HCT116 (cell line): Measurements from ENCODE around the gene LKAAEAR1. TPM values are rescaled to one million over a fixed set of nuclear protein-coding genes. Genes with fewer than 3 reads are reported as not detected.

Experiments
- ATAC-seq: fragments of 200-7000 bp; cut with Tn5 transposase; 2 replicates; pipeline ENCODE4 v1.9.1; 2020; ENCODE audit warnings: mild to moderate bottlenecking, moderate library complexity
- BruUV-seq: library from RNA; stranded (reverse); fragments of 400-500 nt; replicated peaks from 2 replicates; lab custom pipeline; 2021; lab: Mats Ljungman, UMichigan
- CTCF ChIA-PET: fragments of 300-600 bp; sonication (Branson Sonifier 250); formaldehyde crosslinking; loops from one replicate; lab custom pipeline; 2021; ENCODE audit warnings: antibody characterized with exemption; lab: Charles Lee
- POLR2A ChIA-PET: fragments of 300-600, 350-600 bp; sonication (Branson Sonifier 250); formaldehyde crosslinking; loops from one replicate; lab custom pipeline; 2021; ENCODE audit warnings: antibody characterized with exemption; lab: Charles Lee
- RAD21 ChIA-PET, 2 experiments: fragments of 300-600 bp; sonication (Branson Sonifier 250); formaldehyde crosslinking; loops; one replicate each; lab custom pipeline; 2023; ENCODE audit warnings: low total read pairs in 2 of 2; ENCODE audit not compliant: uncharacterized antibody in 2 of 2, unreplicated experiment in 2 of 2, low non-redundant PET in 1 of 2; lab: Charles Lee
- DNase-seq: peaks from one replicate; pipeline ENCODE4 v3.0.0-alpha.2; 2010; ENCODE audit warnings: low read depth, low spot score
- H2AFZ ChIP-seq: fragments of 200-600 bp; shearing (Covaris generic), sonication (generic); 2 replicates; pipeline ENCODE4 v1.6.1; 2017; ENCODE audit warnings: low read depth, mixed run types, mixed read lengths, antibody characterized with exemption, low read length; ENCODE audit not compliant: poor library complexity, severe bottlenecking
- H3K27ac ChIP-seq: 2 replicates; pipeline ENCODE4 v1.5.1; 2012; ENCODE audit warnings: low read depth, low read length
- H3K27me3 ChIP-seq: fragments of 200-600 bp; sonication (generic); 2 replicates; pipeline ENCODE4 v1.6.1; 2016; ENCODE audit warnings: mixed run types, low read length, mixed read lengths; ENCODE audit not compliant: insufficient read depth
- H3K36me3 ChIP-seq, 2 experiments: fragments of 200-500 bp in 1 of 2; fragments of 200-600 bp in 1 of 2; sonication (Bioruptor generic) in 1 of 2; sonication (generic) in 1 of 2; 2 replicates each; pipeline versions ENCODE4 v1.5.1 to v1.6.1; 2014 to 2016; ENCODE audit warnings: low read length in 2 of 2, inconsistent platforms in 1 of 2, mixed read lengths in 1 of 2, mixed run types in 1 of 2; ENCODE audit not compliant: insufficient read depth in 2 of 2, control insufficient read depth in 1 of 2
- H3K4me1 ChIP-seq, 2 experiments: fragments of 200-600 bp in 1 of 2; sonication (generic) in 1 of 2; 2 replicates each; pipeline versions ENCODE4 v1.5.1 to v1.6.1; 2012 to 2017; ENCODE audit warnings: low read length in 2 of 2, inconsistent platforms in 1 of 2, mild to moderate bottlenecking in 1 of 2, mixed read lengths in 1 of 2, mixed run types in 1 of 2, moderate library complexity in 1 of 2; ENCODE audit not compliant: insufficient read depth in 2 of 2, control insufficient read depth in 1 of 2
- H3K4me2 ChIP-seq: fragments of 200-600 bp; sonication (generic); 2 replicates; pipeline ENCODE4 v1.6.1; 2017; ENCODE audit warnings: mixed run types, low read length, mixed read lengths
- H3K4me3 ChIP-seq, 2 experiments: fragments of 200-600 bp in 1 of 2; sonication (generic) in 1 of 2; replicated peaks in 1 of 2; 2 replicates each; pipeline ENCODE4 v1.5.1; 2011 to 2016; ENCODE audit warnings: low read length in 2 of 2, control low read depth in 1 of 2, low read depth in 1 of 2, mild to moderate bottlenecking in 1 of 2, mixed read lengths in 1 of 2, mixed run types in 1 of 2
- H3K79me2 ChIP-seq: fragments of 200-600 bp; sonication (generic); 2 replicates; pipeline ENCODE4 v1.6.1; 2017; ENCODE audit warnings: mild to moderate bottlenecking, mixed run types, low read length, moderate library complexity, mixed read lengths; ENCODE audit not compliant: insufficient read depth
- H3K9ac ChIP-seq: fragments of 200-600 bp; sonication (generic); 2 replicates; pipeline ENCODE4 v1.6.1; 2016; ENCODE audit warnings: low read length, mixed read lengths
- H3K9me2 ChIP-seq: fragments of 200-600 bp; sonication (generic), shearing (Covaris generic); 2 replicates; pipeline ENCODE4 v1.6.1; 2017; ENCODE audit warnings: mixed run types, mild to moderate bottlenecking, moderate library complexity; ENCODE audit not compliant: insufficient read depth
- H3K9me3 ChIP-seq, 2 experiments: fragments of 200-500 bp in 1 of 2; fragments of 200-600 bp in 1 of 2; sonication (Bioruptor generic) in 1 of 2; sonication (generic) in 1 of 2; 2 replicates each; pipeline ENCODE4 v1.6.1; 2014 to 2017; ENCODE audit warnings: low read length in 2 of 2, mixed read lengths in 2 of 2, inconsistent platforms in 1 of 2, low read depth in 1 of 2, mild to moderate bottlenecking in 1 of 2, mixed run types in 1 of 2, moderate library complexity in 1 of 2; ENCODE audit not compliant: control insufficient read depth in 1 of 2, insufficient read depth in 1 of 2
- H4K20me1 ChIP-seq: fragments of 200-600 bp; sonication (generic), shearing (Covaris generic); 2 replicates; pipeline ENCODE4 v1.6.1; 2017; ENCODE audit warnings: mixed run types, mild to moderate bottlenecking, moderate library complexity; ENCODE audit not compliant: insufficient read depth
- CEBPB ChIP-seq: IDR thresholded peaks from 2 replicates; pipeline ENCODE4 v1.6.1; 2012; ENCODE audit warnings: low read depth
- CTCF ChIP-seq, 3 experiments: fragments of 200-600 bp in 1 of 3; sonication (generic) in 1 of 3; IDR thresholded peaks in 2 of 3; conservative IDR thresholded peaks in 1 of 3; 2 replicates each; pipeline ENCODE4 v1.5.1; 2012 to 2017; ENCODE audit warnings: low read depth in 2 of 3, low read length in 2 of 3, antibody characterized with exemption in 1 of 3, borderline replicate concordance in 1 of 3, control low read depth in 1 of 3, mild to moderate bottlenecking in 1 of 3, mixed read lengths in 1 of 3, mixed run types in 1 of 3, moderate library complexity in 1 of 3; ENCODE audit not compliant: insufficient read depth in 1 of 3
- EGR1 ChIP-seq: IDR thresholded peaks from 2 replicates; pipeline ENCODE4 v1.6.1; 2012; ENCODE audit warnings: low read depth
- EZH2 ChIP-seq: fragments of 200-600 bp; sonication (generic); IDR thresholded peaks from 2 replicates; pipeline ENCODE4 v1.6.1; 2017; ENCODE audit warnings: antibody characterized with exemption, mixed run types
- FOSL1 ChIP-seq: IDR thresholded peaks from 2 replicates; pipeline ENCODE4 v1.6.1; 2012; ENCODE audit warnings: low read depth
- JUND ChIP-seq: IDR thresholded peaks from 2 replicates; pipeline ENCODE4 v1.6.1; 2012
- POLR2A ChIP-seq: IDR thresholded peaks from 2 replicates; pipeline ENCODE4 v1.7.0; 2011; ENCODE audit warnings: borderline replicate concordance; ENCODE audit not compliant: insufficient read depth, insufficient read length; ENCODE audit errors: extremely low read depth
- POLR2AphosphoS5 ChIP-seq: IDR thresholded peaks from 2 replicates; pipeline ENCODE4 v1.6.1; 2011; ENCODE audit warnings: mild to moderate bottlenecking, low read depth, low read length, moderate library complexity
- RAD21 ChIP-seq: IDR thresholded peaks from 2 replicates; pipeline ENCODE4 v1.6.1; 2012; ENCODE audit warnings: low read depth, mild to moderate bottlenecking
- SIN3A ChIP-seq: IDR thresholded peaks from 2 replicates; pipeline ENCODE4 v1.6.1; 2012; ENCODE audit warnings: low read depth
- SP1 ChIP-seq: IDR thresholded peaks from 2 replicates; pipeline ENCODE4 v1.6.1; 2012; ENCODE audit warnings: low read depth
- SRF ChIP-seq: IDR thresholded peaks from 2 replicates; pipeline ENCODE4 v1.6.1; 2012; ENCODE audit warnings: low read depth
- YY1 ChIP-seq: IDR thresholded peaks from 2 replicates; pipeline ENCODE4 v1.6.1; 2011; ENCODE audit warnings: low read length, low read depth, moderate library complexity, mild to moderate bottlenecking; ENCODE audit not compliant: insufficient replicate concordance; ENCODE audit errors: extremely low read depth
- ZFX ChIP-seq: fragments of 450-650 bp; IDR thresholded peaks from 2 replicates; pipeline ENCODE4 v1.6.1; 2017
- ZNF274 ChIP-seq: fragments of 200-500 bp; sonication (Bioruptor generic); IDR thresholded peaks from 2 replicates; pipeline ENCODE4 v1.6.1; 2014; ENCODE audit warnings: mild to moderate bottlenecking, low read depth, low read length, inconsistent platforms
- intact Hi-C: fragments of 100-400 bp; cut with micrococcal nuclease; formaldehyde crosslinking; loops from 2 replicates; pipeline ENCODE4 v1.10.0; 2022
- total RNA-seq: library from RNA; stranded (reverse); gene quantifications from one replicate; pipeline ENCODE4 v1.2.1, GENCODE V29; 2021; ENCODE audit not compliant: unreplicated experiment

LKAAEAR1 gene
- total RNA-seq, 1 experiment from 2014 or later: not detected

- BruUV-seq: no TSS peak
- H4K20me1 ChIP-seq: no peaks in the 10 kb centered on the region
- ATAC-seq (no peak), DNase-seq (no peak)
- peak within 1 kb of the TSS; percentile 99 for H3K4me2 ChIP-seq
- ChIA-PET CTCF (interaction anchor here (1.1 to 1.5 kb wide), 2 partner anchors 12 to 22 kb away, joined by 3 read pairs; no protein-coding TSS in a partner anchor), RAD21 (no interaction called here), POLR2A (no interaction called here)
- H3K36me3 ChIP-seq: no peaks in the 10 kb centered on the region
- no peaks in the 10 kb centered on the region for H3K27me3 ChIP-seq
- intact Hi-C loops: no loop called here
- no peak for TF ChIP-seq SRF
- no peak for TF ChIP-seq EGR1
- TF ChIP-seq FOSL1: no peak
- no peak for TF ChIP-seq RAD21
- no peak for TF ChIP-seq SP1
- TF ChIP-seq POLR2AphosphoS5: no peak
- TF ChIP-seq CEBPB: no peak
- no peak for TF ChIP-seq ZFX
- TF ChIP-seq POLR2A: no peak
- TF ChIP-seq YY1: no peak
- TF ChIP-seq CTCF (IDR thresholded peaks at IDR 0.05 in 2 of 3, conservative IDR thresholded peaks at IDR 0.05 in 1 of 3; ENCODE audit: borderline replicate concordance in 1 of 3, insufficient read depth in 1 of 3, low read depth in 2 of 3, low read length in 2 of 3): no peak
- no peak for TF ChIP-seq JUND
- no peak for TF ChIP-seq SIN3A
- TF ChIP-seq ZNF274: no peak
- no peak for TF ChIP-seq EZH2
- peaks cover 14 to 21% of the 10 kb centered on the region in 2 experiments for H3K4me1 ChIP-seq
- H3K79me2 ChIP-seq: peaks cover 9% of the 10 kb centered on the region; the same call in 1 of the 2 replicates
- H3K9me3 ChIP-seq: no peaks in the 10 kb centered on the region
- H3K9ac ChIP-seq: peak within 1 kb of the TSS; percentile 87
- H2AFZ ChIP-seq: no peak within 1 kb of the TSS
- peak within 1 kb of the TSS; percentile 79 to 96 for H3K4me3 ChIP-seq
- peak within 1 kb of the TSS; percentile 67 for H3K27ac ChIP-seq
- no peaks in the 10 kb centered on the region for H3K9me2 ChIP-seq
These were observed 4.0 kb downstream of the LKAAEAR1 start, which contains the start of gene OPRL1 for GRCh38 chr20:64080013-64080812. Gene OPRL1, plus strand, starts transcription at chr20:64080082. Its CDS starts 12,639 bp downstream, at chr20:64092721.
